ENCODE data around the gene RASSF1.

Gene RASSF1

GRCh38 chr3:50340448-50341329, at the start of gene RASSF1:
Gene RASSF1, minus strand, starts transcription at chr3:50340836. Its CDS starts 31 bp downstream, at chr3:50340805.
- no peak for DNase-seq

- no peak for DNase-seq
Measured at GRCh38 chr3:50389414-50389767, 48.8 kb upstream of the RASSF1 start.

GRCh38 chr3:50388720-50389413, 48.2 kb upstream of the RASSF1 start:
- no peak for DNase-seq

GRCh38 chr3:50388016-50388719, 47.5 kb upstream of the RASSF1 start:
- DNase-seq, result no peak

GRCh38 chr3:50385754-50386153, 45.1 kb upstream of the RASSF1 start:
- DNase-seq, result no peak

GRCh38 chr3:50383750-50384149, 43.1 kb upstream of the RASSF1 start:
- no peak for DNase-seq

- no peak for DNase-seq
Measured at GRCh38 chr3:50382722-50383121, 42.1 kb upstream of the RASSF1 start.

- no peak for DNase-seq
Measured at GRCh38 chr3:50381383-50381782, 40.7 kb upstream of the RASSF1 start.

- no peak for DNase-seq
Measured at GRCh38 chr3:50380405-50381085, 39.9 kb upstream of the RASSF1 start.

- no peak for DNase-seq
Measured at GRCh38 chr3:50378757-50379156, 38.1 kb upstream of the RASSF1 start.

- DNase-seq, result no peak
Measured at GRCh38 chr3:50378024-50378423, 37.4 kb upstream of the RASSF1 start.

- DNase-seq, result no peak
Measured at GRCh38 chr3:50375258-50375931, 34.8 kb upstream of the RASSF1 start.

GRCh38 chr3:50374363-50375257, 34.0 kb upstream of the RASSF1 start:
- DNase-seq, result no peak

GRCh38 chr3:50373146-50374051, 32.8 kb upstream of the RASSF1 start:
- no peak for DNase-seq

GRCh38 chr3:50372349-50372748, 31.7 kb upstream of the RASSF1 start:
- DNase-seq, result no peak

- no peak for DNase-seq
Measured at GRCh38 chr3:50371133-50371685, 30.6 kb upstream of the RASSF1 start.

- DNase-seq, result no peak
Measured at GRCh38 chr3:50370594-50370993, 30.0 kb upstream of the RASSF1 start.

GRCh38 chr3:50369012-50369670, 28.5 kb upstream of the RASSF1 start:
- no peak for DNase-seq

- DNase-seq, result no peak
Measured at GRCh38 chr3:50365842-50366220, 25.2 kb upstream of the RASSF1 start.
